ENCODE data around the gene SEL1L. TPM values are rescaled to one million over a fixed set of nuclear protein-coding genes. Genes with fewer than 3 reads are reported as not detected.
A peak's percentile ranks its signal among the peaks of the same experiment; 100 is the strongest.

Gene SEL1L
- total and polyA plus RNA-seq, 2 of the 13 experiments (the other 11 are each of a cell fraction or from before 2014, with no cell fraction given), result 15.3 to 61.0 TPM

GRCh38 chr14:81517798-81518398, 15.8 kb downstream of the SEL1L start:
- peaks cover 49% of the 10 kb centered on the region for H3K4me1 ChIP-seq (ENCODE audit: insufficient read depth, low read length)
- H3K36me3 ChIP-seq (replicated peaks in 1 of 2; ENCODE audit: control insufficient read depth in 1 of 2, insufficient read depth in 2 of 2, low read length in 2 of 2), result peaks cover 0 to 24% of the 10 kb centered on the region in 2 experiments; a peak in 3 of 5 replicates
- intact Hi-C loops (cut with micrococcal nuclease; ENCODE audit: unreplicated experiment) (loop anchor here (2.0 kb wide), 1 partner anchor 15 kb away; the partner anchor contains the start of gene SEL1L), in situ Hi-C loops (cut with HindIII; ENCODE audit: extremely low pct_ligation_motif_present, low pct_unique_long_range_greater_than_20kb) (no loop called here)
- H3K27ac ChIP-seq (ENCODE audit: extremely low read length, insufficient read depth, low read length), result peak overlapping the region; percentile 77
- 71% methylated on average over 7 of the region's 7 CpGs for WGBS (ENCODE audit: low lambda C conversion rate)
- no TSS peak for BruUV-seq (replicated peaks)
- ChIA-PET CTCF (ENCODE audit: low intra/inter-chr PET ratio, low total read pairs) (no interaction called here), POLR2A (interaction anchor here (1.1 to 3.9 kb wide), 3 partner anchors 15 to 299 kb away, joined by 3 to 27 read pairs (median 4); partner anchors contain the start of genes GTF2A1 and SEL1L)
- H3K79me2 ChIP-seq (ENCODE audit: insufficient read depth, low read length), result no peaks in the 10 kb centered on the region
- peak; percentile 66 for DNase-seq (ENCODE audit: low spot score)
- H4K20me1 ChIP-seq (ENCODE audit: insufficient read depth, low read length), result no peaks in the 10 kb centered on the region
- peak; percentile 78 for ATAC-seq
- H3K27me3 ChIP-seq (ENCODE audit: control insufficient read depth in 1 of 2, insufficient read depth in 2 of 2, low read length in 2 of 2), result no peaks in the 10 kb centered on the region
- no peaks in the 10 kb centered on the region for H3K9me3 ChIP-seq (ENCODE audit: low read length)
- peak overlapping the region; percentile 54 for H3K4me2 ChIP-seq (ENCODE audit: low read depth, low read length)
- no peak overlapping the region for H2AFZ ChIP-seq (ENCODE audit: low read length)
- H3K4me3 ChIP-seq (replicated peaks in 1 of 3; ENCODE audit: insufficient read depth in 1 of 3, low read depth in 2 of 3, low read length in 3 of 3), result no peak overlapping the region
- peak overlapping the region; percentile 38; the same call in 1 of the 2 replicates for H3K9ac ChIP-seq (ENCODE audit: insufficient read depth, low read depth, low read length)
- no peak for FAIRE-seq
- TF ChIP-seq ZNF570 (CRISPR knock-in tag; IDR thresholded peaks at IDR 0.05; ENCODE audit: borderline replicate concordance) (no peak), RXRB (CRISPR knock-in tag; IDR thresholded peaks at IDR 0.05; ENCODE audit: borderline replicate concordance) (no peak), SP1 (IDR thresholded peaks at IDR 0.05) (no peak), SP1 (CRISPR knock-in tag; IDR thresholded peaks at IDR 0.05) (no peak), HNF4A (CRISPR knock-in tag; IDR thresholded peaks at IDR 0.05) (peak; percentile 9; the same call in 1 of the 2 replicates), ZBTB7B (CRISPR knock-in tag; IDR thresholded peaks at IDR 0.05) (no peak), ZNF362 (CRISPR knock-in tag; IDR thresholded peaks at IDR 0.05; ENCODE audit: borderline replicate concordance) (peak; percentile 5), E2F1 (CRISPR knock-in tag; IDR thresholded peaks at IDR 0.05) (no peak), ZNF556 (CRISPR knock-in tag; IDR thresholded peaks at IDR 0.05; ENCODE audit: borderline replicate concordance) (0 out of 2 replicates have a peak, but pooled peaks have one; percentile 24), ZNF343 (CRISPR knock-in tag; IDR thresholded peaks at IDR 0.05) (no peak), JUND (CRISPR knock-in tag; IDR thresholded peaks at IDR 0.05) (no peak), ZNF33A (CRISPR knock-in tag; IDR thresholded peaks at IDR 0.05; ENCODE audit: borderline replicate concordance) (no peak), ZBTB1 (CRISPR knock-in tag; IDR thresholded peaks at IDR 0.05; ENCODE audit: borderline replicate concordance) (no peak), SCMH1 (CRISPR knock-in tag; IDR thresholded peaks at IDR 0.05; ENCODE audit: borderline replicate concordance) (no peak), TBP (CRISPR knock-in tag; IDR thresholded peaks at IDR 0.05) (no peak), MAFF (IDR thresholded peaks at IDR 0.05; ENCODE audit: low read depth, low read length) (no peak), SALL2 (CRISPR knock-in tag; IDR thresholded peaks at IDR 0.05) (no peak), PAXIP1 (CRISPR knock-in tag; conservative IDR thresholded peaks at IDR 0.05) (peak; percentile 68), ZNF234 (CRISPR knock-in tag; conservative IDR thresholded peaks at IDR 0.05) (no peak)
- TF ChIP-seq, protein P1, sequence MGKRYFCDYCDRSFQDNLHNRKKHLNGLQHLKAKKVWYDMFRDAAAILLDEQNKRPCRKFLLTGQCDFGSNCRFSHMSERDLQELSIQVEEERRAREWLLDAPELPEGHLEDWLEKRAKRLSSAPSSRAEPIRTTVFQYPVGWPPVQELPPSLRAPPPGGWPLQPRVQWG (CRISPR knock-in tag; IDR thresholded peaks at IDR 0.05; ENCODE audit: borderline replicate concordance, low read depth), result no peak
